AG09319 (cell line): ENCODE measurements around the gene HIGD2A.
"Not testable (repeated sequence)": the region's sequence is repeated elsewhere in the genome, so short reads cannot be mapped to it uniquely, and the experiment has no call there.

ENCODE experiments used
- DNase-seq: peaks from one replicate; pipeline ENCODE4 v3.0.0-alpha.2; 2010; ENCODE audit warnings: low read depth; ENCODE audit errors: extremely low read depth
- CTCF ChIP-seq: IDR thresholded peaks from 2 replicates; pipeline ENCODE4 v1.5.1; 2011; ENCODE audit warnings: low read depth, mild to moderate bottlenecking, inconsistent platforms, low read length, moderate library complexity

Gene HIGD2A

GRCh38 chr5:176407456-176408251 lies 19.1 kb downstream of the HIGD2A start:
- no peak for DNase-seq
- no peak for TF ChIP-seq CTCF

- DNase-seq, result not testable (repeated sequence)
Measured at GRCh38 chr5:176408252-176408573, 19.7 kb downstream of the HIGD2A start.

- no peak for DNase-seq
- no peak for TF ChIP-seq CTCF
Measured at GRCh38 chr5:176408590-176408989, 20.0 kb downstream of the HIGD2A start.

- TF ChIP-seq CTCF, result no peak
- DNase-seq, result no peak
Measured at GRCh38 chr5:176409765-176410164, 21.2 kb downstream of the HIGD2A start.

- DNase-seq, result no peak
- no peak for TF ChIP-seq CTCF
Measured at GRCh38 chr5:176410486-176411180, 22.1 kb downstream of the HIGD2A start.

GRCh38 chr5:176412517-176413254 lies 24.1 kb downstream of the HIGD2A start:
- no peak for DNase-seq
- no peak for TF ChIP-seq CTCF

GRCh38 chr5:176413255-176413565 lies 24.7 kb downstream of the HIGD2A start:
- DNase-seq, result no peak
- TF ChIP-seq CTCF, result no peak
